Effector memory CD8-positive, alpha-beta T cell (primary cell): Measurements from ENCODE around the gene RPL3.

ENCODE experiments used
- ATAC-seq: fragments of 150-1000 bp; cut with Tn5 transposase; replicated peaks from 2 replicates; pipeline ENCODE4 v1.10.0; 2021; ENCODE audit warnings: mild to moderate bottlenecking, moderate library complexity
- DNase-seq, 3 experiments: peaks; one replicate each; pipeline ENCODE4 v3.0.0; 2021
- H3K27ac Mint-ChIP-seq, 2 donors: one replicate each; pipeline ENCODE4 v1.8.0; 2022; ENCODE audit warnings: mild to moderate bottlenecking in 2 of 2, mixed read lengths in 2 of 2, moderate library complexity in 2 of 2
- H3K27me3 Mint-ChIP-seq, 2 donors: one replicate each; pipeline ENCODE4 v1.8.0; 2022; ENCODE audit warnings: mixed read lengths in 2 of 2
- H3K36me3 Mint-ChIP-seq: one replicate; pipeline ENCODE4 v1.8.0; 2022; ENCODE audit warnings: mild to moderate bottlenecking, moderate library complexity, mixed read lengths; ENCODE audit not compliant: insufficient read depth
- H3K4me1 Mint-ChIP-seq, 2 donors: one replicate each; pipeline ENCODE4 v1.8.0; 2022; ENCODE audit warnings: low read depth in 2 of 2, mixed read lengths in 2 of 2
- H3K4me3 Mint-ChIP-seq, 2 donors: one replicate each; pipeline ENCODE4 v1.8.0; 2022; ENCODE audit warnings: mild to moderate bottlenecking in 2 of 2, mixed read lengths in 2 of 2, moderate library complexity in 2 of 2
- H3K9me3 Mint-ChIP-seq, 2 donors: one replicate each; pipeline ENCODE4 v1.8.0; 2022; ENCODE audit warnings: mixed read lengths in 2 of 2
- total RNA-seq, 9 experiments: gene quantifications; one replicate each; lab custom pipeline; 2026; lab: John Stamatoyannopoulos, UW

Gene RPL3
- total RNA-seq = 1,518 to 2,137 (median 1,945) reads per million in 9 experiments

- Mint-ChIP-seq H3K27ac (peak within 1 kb of the TSS; percentile 98 to 100), H3K4me1 (peaks cover 29 to 44% of the 10 kb centered on the region in 2 donors)
- peak; percentile 81 for ATAC-seq
These were observed at the start of gene RPL3 for GRCh38 chr22:39319284-39320022. Gene RPL3 (minus strand): TSS chr22:39319623. CDS start chr22:39319597, 26 bp downstream.

GRCh38 chr22:39369186-39369585 lies 49.8 kb upstream of the RPL3 start:
- Mint-ChIP-seq H3K9me3 (peaks cover 0 to 2% of the 10 kb centered on the region in 2 donors), H3K4me1 (peaks cover 3% of the 10 kb centered on the region in 2 donors), H3K4me3 (no peak overlapping the region), H3K27me3 (no peaks in the 10 kb centered on the region), H3K36me3 (no peaks in the 10 kb centered on the region), H3K27ac (peak overlapping the region in 1 of 2 donors; percentile 39)
- ATAC-seq = no peak
- DNase-seq = no peak

More at GRCh38 chr22:39319284-39320022, at the start of gene RPL3:
- H3K36me3 Mint-ChIP-seq = peaks cover 62% of the 10 kb centered on the region
- H3K9me3 Mint-ChIP-seq = no peaks in the 10 kb centered on the region
- no peaks in the 10 kb centered on the region for H3K27me3 Mint-ChIP-seq
- H3K4me3 Mint-ChIP-seq = peak within 1 kb of the TSS; percentile 94 to 100
- DNase-seq = peak; percentile 98 to 99 (median 98)

GRCh38 chr22:39368461-39368911 lies 49.1 kb upstream of the RPL3 start:
- DNase-seq (no peak), ATAC-seq (no peak)
- H3K36me3 Mint-ChIP-seq = no peaks in the 10 kb centered on the region
- H3K4me3 Mint-ChIP-seq = no peak overlapping the region
- peaks cover 0 to 2% of the 10 kb centered on the region in 2 donors for H3K9me3 Mint-ChIP-seq
- peak overlapping the region in 1 of 2 donors; percentile 39 for H3K27ac Mint-ChIP-seq
- no peaks in the 10 kb centered on the region for H3K27me3 Mint-ChIP-seq
- H3K4me1 Mint-ChIP-seq = peaks cover 3% of the 10 kb centered on the region in 2 donors

- no peaks in the 10 kb centered on the region for H3K9me3 Mint-ChIP-seq
- no peak for ATAC-seq
- no peak overlapping the region for H3K4me3 Mint-ChIP-seq
- DNase-seq = no peak
- H3K27ac Mint-ChIP-seq = no peak overlapping the region
- no peaks in the 10 kb centered on the region for H3K36me3 Mint-ChIP-seq
- H3K27me3 Mint-ChIP-seq = peaks cover 8 to 9% of the 10 kb centered on the region in 2 donors
- H3K4me1 Mint-ChIP-seq = peaks cover 3% of the 10 kb centered on the region in 2 donors
These were observed 47.6 kb upstream of the RPL3 start for GRCh38 chr22:39367035-39367434.

- Mint-ChIP-seq H3K4me3 (no peak overlapping the region), H3K4me1 (peaks cover 3% of the 10 kb centered on the region in 2 donors), H3K27me3 (peaks cover 8 to 9% of the 10 kb centered on the region in 2 donors), H3K36me3 (no peaks in the 10 kb centered on the region), H3K27ac (no peak overlapping the region), H3K9me3 (no peaks in the 10 kb centered on the region)
- no peak for ATAC-seq
- no peak for DNase-seq
These were observed 46.0 kb upstream of the RPL3 start for GRCh38 chr22:39365492-39365780.

GRCh38 chr22:39364714-39365491 lies 45.5 kb upstream of the RPL3 start:
- Mint-ChIP-seq H3K9me3 (no peaks in the 10 kb centered on the region), H3K36me3 (no peaks in the 10 kb centered on the region), H3K4me1 (peaks cover 3% of the 10 kb centered on the region in 2 donors), H3K4me3 (no peak overlapping the region), H3K27me3 (peaks cover 8 to 9% of the 10 kb centered on the region in 2 donors), H3K27ac (no peak overlapping the region)
- DNase-seq (no peak), ATAC-seq (no peak)

- Mint-ChIP-seq H3K4me1 (peaks cover 3% of the 10 kb centered on the region in 2 donors), H3K36me3 (no peaks in the 10 kb centered on the region), H3K4me3 (no peak overlapping the region), H3K27ac (peak overlapping the region in 1 of 2 donors; percentile 49), H3K9me3 (no peaks in the 10 kb centered on the region), H3K27me3 (peaks cover 8 to 9% of the 10 kb centered on the region in 2 donors)
- DNase-seq (no peak), ATAC-seq (no peak)
These were observed 44.5 kb upstream of the RPL3 start for GRCh38 chr22:39363751-39364515.

GRCh38 chr22:39362932-39363331 lies 43.5 kb upstream of the RPL3 start:
- Mint-ChIP-seq H3K36me3 (no peaks in the 10 kb centered on the region), H3K27me3 (peaks cover 8 to 9% of the 10 kb centered on the region in 2 donors), H3K27ac (no peak overlapping the region), H3K9me3 (no peaks in the 10 kb centered on the region), H3K4me1 (peaks cover 2 to 3% of the 10 kb centered on the region in 2 donors), H3K4me3 (no peak overlapping the region)
- no peak for ATAC-seq
- no peak for DNase-seq

GRCh38 chr22:39362271-39362670 lies 42.8 kb upstream of the RPL3 start:
- no peak overlapping the region for H3K27ac Mint-ChIP-seq
- H3K36me3 Mint-ChIP-seq = no peaks in the 10 kb centered on the region
- H3K27me3 Mint-ChIP-seq = peaks cover 8 to 9% of the 10 kb centered on the region in 2 donors
- peaks cover 0 to 3% of the 10 kb centered on the region in 2 donors for H3K4me1 Mint-ChIP-seq
- H3K9me3 Mint-ChIP-seq = no peaks in the 10 kb centered on the region
- H3K4me3 Mint-ChIP-seq = no peak overlapping the region
- no peak for ATAC-seq
- DNase-seq = no peak

- H3K4me1 Mint-ChIP-seq = peaks cover 0 to under 1% of the 10 kb centered on the region in 2 donors
- no peaks in the 10 kb centered on the region for H3K9me3 Mint-ChIP-seq
- no peak overlapping the region for H3K4me3 Mint-ChIP-seq
- peaks cover 8 to 12% of the 10 kb centered on the region in 2 donors for H3K27me3 Mint-ChIP-seq
- DNase-seq = no peak
- no peak overlapping the region for H3K27ac Mint-ChIP-seq
- no peaks in the 10 kb centered on the region for H3K36me3 Mint-ChIP-seq
- ATAC-seq = no peak
These were observed 42.1 kb upstream of the RPL3 start for GRCh38 chr22:39361496-39361895.

GRCh38 chr22:39360674-39361413 lies 41.4 kb upstream of the RPL3 start:
- Mint-ChIP-seq H3K9me3 (no peaks in the 10 kb centered on the region), H3K36me3 (no peaks in the 10 kb centered on the region), H3K27me3 (peaks cover 8 to 18% of the 10 kb centered on the region in 2 donors), H3K27ac (no peak overlapping the region), H3K4me3 (no peak overlapping the region), H3K4me1 (no peaks in the 10 kb centered on the region)
- ATAC-seq (no peak), DNase-seq (no peak)

- no peak for ATAC-seq
- Mint-ChIP-seq H3K36me3 (no peaks in the 10 kb centered on the region), H3K4me3 (no peak overlapping the region), H3K4me1 (no peaks in the 10 kb centered on the region), H3K27me3 (peaks cover 8 to 18% of the 10 kb centered on the region in 2 donors), H3K27ac (no peak overlapping the region), H3K9me3 (no peaks in the 10 kb centered on the region)
- DNase-seq = no peak
These were observed 40.8 kb upstream of the RPL3 start for GRCh38 chr22:39360242-39360641.
